Measurements from ENCODE around the gene SYNGR2. TPM values are rescaled to one million over a fixed set of nuclear protein-coding genes. Genes with fewer than 3 reads are reported as not detected.
A peak's percentile ranks its signal among the peaks of the same experiment; 100 is the strongest.

The SYNGR2 gene
- total and polyA plus RNA-seq, 8 donors = 39.0 to 227 (median 48.6) TPM

DNA sequence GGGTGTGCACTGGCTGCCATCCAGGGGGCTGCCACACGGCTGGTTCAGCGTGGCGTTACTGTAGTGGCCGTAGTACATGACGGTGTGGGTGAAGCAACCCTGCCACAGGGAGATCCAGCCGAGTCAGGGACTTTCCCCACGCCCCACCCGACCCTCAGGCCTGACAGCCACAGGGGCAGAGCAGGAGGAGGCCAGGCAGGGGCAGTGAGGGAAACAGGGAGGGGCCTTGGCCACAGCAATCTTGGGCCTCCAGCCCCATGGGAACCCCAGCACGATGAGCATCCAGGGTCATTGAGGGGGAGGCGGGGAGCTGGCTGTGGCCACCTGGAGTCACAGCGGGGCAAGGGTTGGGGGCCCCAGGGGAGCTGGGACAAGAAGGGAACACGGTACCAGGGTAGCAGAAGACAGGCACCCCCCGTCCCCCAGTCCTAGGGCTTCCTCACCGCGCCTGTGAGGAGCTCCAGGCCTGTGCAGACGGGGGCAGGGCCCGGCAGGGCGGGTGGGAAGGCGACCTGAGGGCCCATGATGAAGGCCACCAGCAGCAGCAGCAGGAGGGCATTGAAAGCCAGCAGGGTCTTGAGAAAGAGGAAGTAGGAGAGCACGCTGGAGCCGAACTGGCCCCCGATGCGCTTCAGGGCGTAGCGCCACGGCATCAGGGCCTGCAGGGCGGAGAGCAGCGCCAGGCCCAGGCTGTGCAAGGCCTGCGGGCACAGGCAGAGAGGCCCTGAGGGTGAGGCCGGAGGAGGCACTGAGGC is 44.1 kb upstream of the SYNGR2 start:
- DNase-seq (peak in 1 of 4 donors; percentile 87), ATAC-seq (no peak)
- Histone ChIP-seq H3K36me3 (peaks cover 0 to 74% of the 10 kb centered on the region in 2 donors), H3K4me1 (peaks cover 19 to 75% of the 10 kb centered on the region in 2 donors), H3K4me3 (no peak overlapping the region), H3K27me3 (no peaks in the 10 kb centered on the region), H3K27ac (peak overlapping the region; percentile 8 to 93), H3K9me3 (no peaks in the 10 kb centered on the region)
- TF ChIP-seq, protein P1, sequence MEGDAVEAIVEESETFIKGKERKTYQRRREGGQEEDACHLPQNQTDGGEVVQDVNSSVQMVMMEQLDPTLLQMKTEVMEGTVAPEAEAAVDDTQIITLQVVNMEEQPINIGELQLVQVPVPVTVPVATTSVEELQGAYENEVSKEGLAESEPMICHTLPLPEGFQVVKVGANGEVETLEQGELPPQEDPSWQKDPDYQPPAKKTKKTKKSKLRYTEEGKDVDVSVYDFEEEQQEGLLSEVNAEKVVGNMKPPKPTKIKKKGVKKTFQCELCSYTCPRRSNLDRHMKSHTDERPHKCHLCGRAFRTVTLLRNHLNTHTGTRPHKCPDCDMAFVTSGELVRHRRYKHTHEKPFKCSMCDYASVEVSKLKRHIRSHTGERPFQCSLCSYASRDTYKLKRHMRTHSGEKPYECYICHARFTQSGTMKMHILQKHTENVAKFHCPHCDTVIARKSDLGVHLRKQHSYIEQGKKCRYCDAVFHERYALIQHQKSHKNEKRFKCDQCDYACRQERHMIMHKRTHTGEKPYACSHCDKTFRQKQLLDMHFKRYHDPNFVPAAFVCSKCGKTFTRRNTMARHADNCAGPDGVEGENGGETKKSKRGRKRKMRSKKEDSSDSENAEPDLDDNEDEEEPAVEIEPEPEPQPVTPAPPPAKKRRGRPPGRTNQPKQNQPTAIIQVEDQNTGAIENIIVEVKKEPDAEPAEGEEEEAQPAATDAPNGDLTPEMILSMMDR (IDR thresholded peaks at IDR 0.05) = no peak
- intact Hi-C loops (cut with DNase I) = no loop called here

DNA sequence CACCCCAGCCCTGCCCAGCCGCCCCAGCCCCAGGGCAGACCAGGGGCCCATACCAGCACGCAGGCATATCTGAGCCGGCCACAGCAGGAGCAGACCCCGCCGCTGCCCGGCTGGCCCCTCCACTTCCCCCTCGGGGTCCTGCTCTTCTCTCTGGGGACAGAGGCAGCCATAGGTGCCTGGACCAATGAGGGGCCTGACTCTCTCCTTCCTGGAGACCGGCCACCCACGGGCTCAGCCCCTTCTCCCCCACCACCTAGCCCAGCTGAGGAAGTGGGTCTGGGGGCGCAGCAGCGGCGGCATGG is 43.6 kb upstream of the SYNGR2 start:
- Histone ChIP-seq H3K4me3 (no peak overlapping the region), H3K4me1 (peaks cover 24 to 80% of the 10 kb centered on the region in 2 donors), H3K27ac (peak overlapping the region; percentile 8 to 93), H3K9me3 (no peaks in the 10 kb centered on the region), H3K27me3 (no peaks in the 10 kb centered on the region), H3K36me3 (peaks cover 0 to 69% of the 10 kb centered on the region in 2 donors)
- DNase-seq (no peak), ATAC-seq (no peak)
- intact Hi-C loops (cut with DNase I) = no loop called here
- TF ChIP-seq, protein P1 (IDR thresholded peaks at IDR 0.05) = no peak

DNA sequence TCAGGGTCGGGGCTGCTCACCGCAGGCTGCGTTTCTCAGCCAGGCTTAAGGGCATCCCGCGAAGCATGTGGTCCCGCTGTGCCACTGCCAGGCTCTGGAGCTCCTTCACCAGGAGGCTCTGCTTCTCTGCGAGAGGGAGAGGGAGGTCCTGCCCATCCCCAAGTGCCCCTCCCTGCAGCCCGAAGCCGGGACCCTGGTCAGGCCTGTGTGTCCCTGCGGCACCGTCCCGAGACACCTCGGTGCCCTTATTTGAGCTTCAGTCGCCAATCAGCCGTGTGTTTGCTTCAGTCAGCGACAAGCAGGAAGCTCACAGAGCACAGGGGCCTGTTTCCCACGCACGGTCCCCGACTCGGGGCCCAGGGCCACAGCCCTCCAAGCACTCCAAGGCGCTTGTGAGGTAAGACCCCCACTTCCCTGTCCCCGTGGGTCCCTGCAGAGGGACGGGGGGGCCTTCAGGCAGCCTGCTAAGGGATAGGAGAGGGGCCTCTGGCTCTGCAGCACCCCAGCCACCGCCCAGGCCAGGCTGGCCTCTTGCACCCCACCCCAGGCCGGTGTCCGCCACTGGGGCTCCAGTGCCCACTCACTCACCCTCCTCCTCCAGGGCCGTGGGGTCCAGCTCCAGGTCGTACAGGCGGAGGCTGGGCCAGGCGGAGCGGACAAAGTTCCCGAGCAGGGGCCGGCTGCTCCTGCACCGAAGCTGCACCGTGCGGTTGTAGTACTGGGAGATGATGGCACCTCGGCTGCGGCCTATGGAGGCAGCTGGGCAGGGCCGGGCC is 43.1 kb upstream of the SYNGR2 start:
- no peak overlapping the region for H3K4me3 ChIP-seq
- peaks cover 27 to 86% of the 10 kb centered on the region in 2 donors for H3K4me1 ChIP-seq
- H3K9me3 ChIP-seq = no peaks in the 10 kb centered on the region
- peak overlapping the region in 1 of 2 donors; percentile 93 for H3K27ac ChIP-seq
- TF ChIP-seq, protein P1 (IDR thresholded peaks at IDR 0.05) = no peak
- ATAC-seq (no peak), DNase-seq (peak in 1 of 4 donors; percentile 78)
- H3K36me3 ChIP-seq = peaks cover 0 to 64% of the 10 kb centered on the region in 2 donors
- no peaks in the 10 kb centered on the region for H3K27me3 ChIP-seq
- intact Hi-C loops (cut with DNase I) = no loop called here

DNA sequence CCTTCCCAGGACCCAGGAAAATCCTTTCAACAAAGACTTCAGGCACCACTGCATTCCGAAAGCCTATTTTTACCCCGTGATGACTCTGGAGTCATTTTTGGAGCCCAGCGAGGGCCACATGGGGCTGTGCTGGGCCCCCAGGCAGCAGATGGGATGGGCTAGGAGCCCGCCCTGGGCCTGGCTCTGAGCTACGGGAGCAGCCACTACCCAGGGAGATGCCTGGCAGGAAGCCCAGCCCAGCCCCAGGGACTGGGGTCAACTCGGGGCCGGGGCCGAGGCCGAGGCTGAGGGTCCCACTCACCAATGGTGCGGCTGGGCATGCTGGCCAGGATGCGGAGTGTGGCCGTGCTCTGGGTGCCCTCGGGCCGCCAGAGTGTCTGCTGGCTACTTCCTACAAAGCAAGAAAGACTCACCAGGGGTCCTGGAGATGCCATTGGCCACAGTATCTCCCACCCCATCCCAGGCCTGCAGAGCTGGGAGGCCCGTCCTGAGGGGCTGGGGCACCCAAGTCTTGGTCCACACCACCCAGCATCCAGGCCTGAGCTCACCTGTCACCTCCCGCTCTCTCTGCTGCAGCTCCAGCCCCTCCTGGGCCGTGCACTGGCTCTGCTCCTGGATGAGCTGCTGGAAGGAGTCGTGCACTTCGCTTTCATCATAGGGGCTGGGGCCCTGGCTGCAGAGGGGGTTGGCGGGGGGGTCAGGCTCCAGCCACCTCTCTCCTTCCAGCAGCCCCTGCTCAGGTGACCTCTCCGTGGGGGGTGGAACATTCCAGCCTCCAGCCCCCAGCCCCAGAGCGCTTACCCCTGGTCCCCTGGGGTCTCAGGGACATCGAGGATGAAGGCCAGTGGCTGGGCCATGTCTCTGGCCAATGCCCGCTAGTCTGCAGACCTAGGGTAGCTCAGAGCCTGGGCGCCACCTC is 42.1 kb upstream of the SYNGR2 start:
- peaks cover 27 to 88% of the 10 kb centered on the region in 2 donors for H3K4me1 ChIP-seq
- H3K27ac ChIP-seq = peak overlapping the region; percentile 90 to 93
- H3K4me3 ChIP-seq = peak overlapping the region in 1 of 2 donors; percentile 94
- intact Hi-C loops (cut with DNase I) = no loop called here
- H3K36me3 ChIP-seq = peaks cover 0 to 55% of the 10 kb centered on the region in 2 donors
- no peaks in the 10 kb centered on the region for H3K9me3 ChIP-seq
- peaks cover 0 to 2% of the 10 kb centered on the region in 2 donors for H3K27me3 ChIP-seq
- TF ChIP-seq, protein P1 (IDR thresholded peaks at IDR 0.05) = no peak
- peak in 1 of 4 donors; percentile 74 for DNase-seq
- ATAC-seq = no peak

Measured in left lung (tissue), 10 donors.